CD4-positive, alpha-beta T cell treated with Interleukin-17A for 4 hours (primary cell): ENCODE measurements around the gene ENO3.

Source experiments
- DNase-seq: peaks from one replicate; pipeline ENCODE4 v3.0.0-alpha.2; 2020; ENCODE audit warnings: mixed read lengths

Gene ENO3

DNA sequence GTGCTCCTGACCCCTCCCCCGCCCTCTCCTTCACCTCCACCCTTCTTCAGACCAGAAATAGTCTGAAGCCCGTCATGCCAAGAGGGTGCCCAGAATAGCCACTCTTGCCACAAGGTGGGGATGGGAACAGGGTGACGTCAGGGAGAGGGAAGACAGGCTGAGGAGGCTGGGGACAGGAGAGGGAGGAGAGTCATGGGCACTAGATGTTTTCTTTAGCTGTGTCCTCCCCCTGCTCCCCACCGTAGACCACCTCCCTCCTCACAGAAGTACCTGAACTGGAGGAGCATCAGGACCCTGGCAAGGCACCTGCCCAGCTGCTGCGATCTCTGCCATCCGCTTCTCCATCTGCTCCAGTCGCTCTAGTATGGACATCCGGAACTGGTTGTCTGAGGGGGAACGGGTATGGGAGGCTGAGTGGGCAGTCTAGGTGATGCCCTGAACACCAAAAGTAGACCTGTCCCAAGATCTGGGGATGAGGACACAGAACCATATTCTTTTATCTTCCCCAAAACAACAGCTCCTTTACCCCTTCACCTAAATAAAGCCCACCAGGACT lies 23.3 kb downstream of the ENO3 start:
- no peak for DNase-seq

DNA sequence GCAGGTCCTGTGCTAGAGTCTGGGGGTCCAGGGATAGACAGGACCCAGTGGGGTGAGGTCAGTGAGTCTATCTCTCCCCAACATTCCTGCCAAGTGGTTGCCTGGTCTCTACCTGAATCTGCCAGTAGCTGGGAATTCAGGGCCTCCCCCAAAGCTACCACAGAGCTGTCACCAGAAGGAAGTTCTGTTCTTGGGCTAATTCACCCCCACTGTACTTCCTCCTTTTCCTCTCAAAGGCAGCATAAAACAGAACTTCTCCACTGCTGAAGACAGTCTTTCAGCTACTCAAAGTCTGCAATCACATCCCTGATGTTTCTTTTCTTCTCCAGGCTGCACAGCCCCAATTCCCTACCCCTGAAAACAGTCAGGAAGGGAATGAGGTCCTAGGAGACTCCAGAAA lies 27.8 kb downstream of the ENO3 start:
- DNase-seq: no peak

DNA sequence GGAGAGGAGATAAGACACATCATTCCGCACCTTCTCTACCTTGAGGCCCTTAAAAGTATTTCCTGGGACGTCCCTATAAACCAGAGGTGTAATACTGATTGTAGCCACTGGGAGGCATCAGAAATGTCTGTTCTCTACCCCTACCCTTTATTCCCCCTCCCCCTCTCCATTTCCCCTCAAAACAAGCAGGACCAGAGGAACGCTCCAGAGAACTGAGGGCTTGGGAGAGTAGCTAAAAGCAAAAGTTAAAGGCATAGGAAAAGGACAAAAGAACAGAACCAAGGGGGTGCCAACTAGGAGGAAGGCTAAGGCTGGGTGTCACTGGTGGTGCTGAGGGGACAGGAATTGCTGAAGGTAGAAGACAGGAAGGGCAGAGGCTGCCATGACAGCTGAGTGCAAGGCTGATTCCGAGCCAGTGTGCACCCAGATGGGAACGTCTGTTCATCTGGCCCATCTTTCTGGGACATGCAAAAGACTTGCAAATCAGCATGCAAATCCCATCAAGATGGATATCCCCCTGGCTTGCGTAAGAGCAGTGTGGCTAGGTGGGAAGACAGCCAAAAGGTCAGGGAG lies 29.8 kb downstream of the ENO3 start:
- peak; percentile 69 for DNase-seq

DNA sequence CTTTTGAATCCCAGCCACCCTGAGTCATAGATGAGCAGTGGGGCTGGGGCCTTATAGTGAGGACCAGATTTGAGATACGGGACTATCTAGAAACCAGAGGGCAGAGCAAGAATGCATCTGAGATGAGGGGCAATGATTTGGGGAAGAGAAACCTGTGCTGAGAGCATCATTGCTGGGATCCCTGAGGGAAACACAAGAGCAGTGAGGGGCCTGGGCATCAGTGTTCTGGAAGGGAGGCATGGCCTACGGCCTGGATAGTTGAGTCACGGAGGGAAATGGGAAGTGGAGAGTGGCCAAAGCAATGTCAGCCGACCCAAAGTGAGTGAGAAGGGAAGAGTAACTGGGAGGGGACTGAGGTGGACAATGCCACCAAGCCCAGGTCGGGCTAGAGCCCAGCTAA lies 31.4 kb downstream of the ENO3 start:
- no peak for DNase-seq

DNA sequence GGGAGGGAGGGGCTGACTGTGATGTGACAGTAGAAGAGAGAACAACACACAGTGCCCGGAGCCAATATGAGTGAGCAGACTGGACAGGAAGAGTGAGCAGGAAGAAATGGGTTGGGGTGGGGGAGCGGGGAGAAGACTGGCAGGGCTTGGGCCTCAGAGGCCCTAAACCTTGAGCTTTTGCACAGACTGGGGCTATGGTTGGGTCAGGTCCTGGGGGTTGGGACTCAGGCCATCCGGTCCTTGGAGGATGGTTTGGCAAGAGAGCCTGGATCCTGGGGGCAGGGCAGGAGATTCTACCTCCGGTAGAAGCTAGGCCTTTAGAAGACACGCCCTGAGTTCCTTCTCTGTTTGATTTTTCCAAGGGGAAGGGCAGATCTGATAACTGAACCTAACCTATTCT lies 35.5 kb downstream of the ENO3 start:
- DNase-seq: no peak

DNA sequence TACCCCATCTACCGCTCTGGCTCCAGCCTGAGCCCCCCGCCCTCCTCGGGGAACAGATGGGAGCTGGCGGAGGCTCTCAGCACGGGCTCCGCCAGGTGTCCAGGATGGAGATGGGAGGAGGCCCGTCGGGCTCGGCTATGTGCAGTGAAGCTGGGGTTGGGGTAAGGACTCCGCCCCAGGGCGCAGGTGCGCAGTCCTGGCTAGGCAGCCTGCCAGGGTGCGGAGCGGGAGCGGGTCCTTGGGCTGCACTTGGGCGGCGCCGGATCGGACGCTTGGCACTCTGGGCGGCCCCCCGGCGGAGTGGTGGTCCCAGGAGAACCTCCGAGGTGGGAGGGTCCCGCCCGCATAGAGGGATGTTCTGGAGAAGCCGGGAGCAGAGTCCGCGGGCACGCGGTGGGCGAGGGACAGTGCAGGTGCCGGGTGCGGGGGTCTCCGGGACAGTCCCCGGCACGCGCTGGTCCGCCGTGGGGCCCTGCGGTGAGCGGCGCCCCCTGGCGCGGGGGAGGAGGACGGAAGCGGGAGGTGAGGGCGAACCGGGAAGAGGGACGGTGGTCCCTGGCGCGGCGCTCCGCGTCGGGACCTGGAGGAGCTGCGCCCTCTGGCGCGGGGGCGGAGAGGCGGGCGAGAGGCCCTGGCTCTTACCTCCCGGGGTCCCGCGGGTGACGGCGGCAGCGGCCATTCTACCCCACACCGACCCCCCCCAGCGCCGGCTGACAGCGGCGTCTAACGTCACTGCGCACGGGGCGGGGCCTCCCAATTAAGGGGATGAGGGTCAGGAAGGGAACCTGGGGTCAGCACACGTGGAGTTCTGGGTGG lies 36.2 kb downstream of the ENO3 start, which contains the start of gene CAMTA2:
Gene CAMTA2 (minus strand): TSS at position 725 of the 816 bp plus-strand sequence. CDS start 1,453 bp downstream, outside the sequence.
- DNase-seq: peak; percentile 92

DNA sequence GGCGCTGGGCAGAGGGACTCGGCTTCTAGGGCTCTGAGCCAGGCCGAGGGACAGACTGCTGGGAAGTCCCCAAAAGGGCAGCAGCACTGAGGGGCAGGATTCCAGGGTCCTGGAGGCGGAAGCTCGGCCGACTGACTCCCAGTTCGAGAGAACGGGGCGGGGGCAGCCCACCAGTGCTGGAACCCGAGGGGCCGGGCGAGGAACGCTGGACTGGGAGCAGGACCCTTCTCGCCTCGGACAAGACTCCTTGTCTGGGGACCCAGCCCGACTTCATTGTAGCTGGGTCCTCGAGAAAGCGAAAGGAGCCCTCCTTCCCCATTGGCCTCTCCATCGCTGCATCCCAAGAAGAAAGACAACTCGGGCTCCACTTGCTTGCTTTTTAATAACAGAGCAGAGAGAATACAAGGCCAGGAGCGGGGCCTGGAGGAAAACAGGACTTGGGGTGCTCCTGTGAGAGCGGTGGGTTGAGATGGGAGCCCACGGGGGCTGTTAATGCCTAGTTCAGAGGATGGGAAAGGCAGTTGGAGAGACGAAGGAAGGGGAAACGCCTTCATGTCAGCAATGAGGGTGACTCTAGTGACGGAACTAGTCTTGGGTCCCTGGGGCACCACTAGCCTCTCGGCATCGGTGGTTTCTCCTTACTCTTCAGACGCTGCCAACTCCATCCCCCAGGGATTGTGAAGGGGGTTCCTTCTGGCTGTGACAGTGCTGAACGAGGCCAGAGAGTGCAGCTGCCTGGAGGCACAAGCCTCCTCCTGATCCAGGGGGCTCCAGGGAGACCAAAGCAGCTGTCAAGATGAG lies 37.0 kb downstream of the ENO3 start:
- DNase-seq: peak; percentile 13

DNA sequence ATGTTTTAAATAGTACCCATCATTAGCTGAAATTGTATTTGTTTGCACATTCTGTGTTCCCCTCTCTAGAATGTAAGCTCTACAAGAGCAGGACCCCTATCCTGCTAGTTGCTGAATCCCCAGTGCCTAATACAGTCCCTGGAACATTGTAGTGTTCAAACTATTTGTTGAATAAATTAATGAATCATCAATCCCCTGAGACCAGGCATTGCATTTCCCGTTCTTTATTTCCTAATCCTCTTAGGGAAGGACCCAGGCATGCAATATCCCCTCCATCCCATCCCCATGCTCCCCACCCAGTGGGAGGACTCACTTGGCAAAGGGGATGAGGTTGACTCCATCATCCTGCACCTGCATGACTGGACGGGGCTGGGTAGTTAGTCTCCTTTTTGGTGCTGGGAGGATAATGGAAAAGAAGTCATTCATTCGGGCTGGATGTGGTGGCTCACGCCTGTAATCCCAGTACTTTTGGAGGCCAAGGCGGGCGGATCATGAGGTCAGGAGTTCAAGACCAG lies 43.2 kb downstream of the ENO3 start:
- DNase-seq: no peak

DNA sequence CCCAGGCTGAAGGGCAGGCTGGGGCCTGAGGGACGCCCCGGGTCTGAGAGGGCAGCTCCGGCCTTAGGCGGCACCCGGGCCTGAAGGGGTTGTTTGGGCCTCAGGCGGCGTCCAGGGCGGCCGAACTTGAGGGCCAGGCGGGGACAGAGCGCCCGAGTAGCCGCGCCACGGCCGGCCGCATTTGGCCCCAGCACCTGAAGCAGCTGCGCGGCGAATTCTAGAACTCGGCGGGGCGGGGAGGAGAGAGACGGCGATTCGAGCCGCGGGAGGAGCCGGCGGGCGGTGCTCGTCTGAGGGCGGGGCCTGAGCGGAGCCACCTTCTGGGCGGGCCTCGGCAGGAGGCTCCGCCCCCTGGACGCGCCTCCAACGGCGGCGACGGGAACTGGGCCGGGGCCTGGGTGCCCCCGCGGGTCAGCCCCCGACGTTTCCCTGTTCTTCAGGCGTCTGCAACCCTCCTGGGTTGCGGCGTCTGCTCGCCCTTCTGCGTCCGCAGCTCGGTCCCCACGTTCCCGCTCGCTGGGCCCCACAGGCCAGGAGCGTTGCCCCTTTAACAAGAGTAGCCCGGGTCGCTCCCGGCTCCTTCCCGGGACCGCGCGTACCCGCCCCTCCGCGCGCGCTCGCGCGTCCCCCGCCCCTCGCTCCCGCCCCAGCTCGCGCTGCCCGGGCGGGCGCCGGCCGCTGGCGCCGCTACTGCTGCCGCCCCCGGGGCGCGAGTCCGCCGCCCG lies 46.5 kb downstream of the ENO3 start, which contains the start of the genes INCA1 and KIF1C:
Gene INCA1 (minus strand): TSS at position 221 of the 725 bp plus-strand sequence. CDS start 3,085 bp downstream, outside the sequence.
Gene KIF1C (plus strand): TSS at position 649 of the 725 bp plus-strand sequence. CDS start 2,297 bp downstream, outside the sequence.
- peak; percentile 93 for DNase-seq

DNA sequence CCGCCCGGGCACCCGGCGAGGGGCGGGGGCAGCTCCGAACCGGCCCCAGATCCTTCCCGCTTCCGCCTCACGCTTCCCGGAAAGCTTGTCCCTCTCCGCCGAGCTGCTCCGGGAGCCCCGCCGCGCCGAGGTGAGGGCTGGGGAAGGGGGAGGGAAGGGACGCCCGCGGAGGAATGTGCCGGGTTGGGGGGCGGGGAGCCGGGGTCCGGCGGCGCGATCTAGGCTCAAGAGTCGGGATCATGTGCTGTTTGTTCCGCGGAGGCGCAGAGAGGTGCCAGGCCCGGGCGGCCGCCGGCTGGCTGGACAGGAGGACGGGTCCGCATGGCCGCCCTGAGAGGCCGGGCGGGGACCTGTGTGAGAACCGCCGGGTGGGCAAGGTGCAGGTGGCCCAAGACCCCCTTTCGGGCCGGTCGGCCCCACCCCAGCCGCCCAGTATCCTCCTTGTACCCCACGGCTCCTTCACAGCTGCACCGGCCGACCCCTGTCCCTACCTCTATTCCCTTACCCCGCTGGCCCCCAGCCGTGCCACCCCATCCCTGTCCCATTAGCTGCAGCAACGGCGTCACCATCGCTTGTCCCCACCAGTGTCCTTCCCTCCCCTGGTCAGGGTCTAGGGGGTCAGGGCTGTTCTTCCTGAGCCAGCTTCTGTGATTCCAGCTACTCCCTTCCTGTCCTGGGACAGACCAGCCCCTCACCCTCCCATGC lies 47.3 kb downstream of the ENO3 start:
- DNase-seq: no peak

DNA sequence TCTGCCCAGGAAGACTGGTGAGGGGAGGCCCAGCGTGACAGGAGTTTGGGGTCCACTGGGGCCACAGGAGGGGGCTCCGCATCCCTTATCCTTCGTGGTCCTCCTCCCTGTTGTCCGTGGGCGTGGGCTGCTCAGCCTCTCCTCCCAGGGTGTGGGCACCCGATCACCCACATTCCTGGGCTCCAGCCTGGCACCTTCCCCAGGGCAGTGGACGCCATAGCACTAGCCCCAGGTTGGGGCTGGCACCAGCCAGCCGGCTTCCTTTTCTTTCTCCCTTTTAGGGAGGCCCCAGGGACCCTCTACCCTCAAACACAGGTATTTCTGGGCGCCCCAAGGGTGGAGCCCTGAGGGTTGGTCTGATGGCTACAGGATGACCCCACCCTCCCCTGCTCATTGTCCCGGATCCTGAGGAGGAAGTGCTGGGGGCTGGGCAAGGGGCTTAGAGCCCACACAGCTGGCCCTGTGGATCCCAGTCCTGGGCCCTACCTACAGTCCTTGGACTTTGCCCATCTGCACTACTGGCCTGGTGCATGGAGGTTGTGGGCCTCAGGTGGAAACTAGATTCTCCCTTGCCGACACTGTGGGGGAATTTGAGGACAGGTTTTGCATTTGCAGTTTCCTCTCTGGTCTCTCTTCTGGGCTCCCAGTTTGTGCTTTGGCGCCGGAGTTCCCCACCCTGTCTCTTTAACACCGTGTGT lies 48.0 kb downstream of the ENO3 start:
- DNase-seq: no peak

DNA sequence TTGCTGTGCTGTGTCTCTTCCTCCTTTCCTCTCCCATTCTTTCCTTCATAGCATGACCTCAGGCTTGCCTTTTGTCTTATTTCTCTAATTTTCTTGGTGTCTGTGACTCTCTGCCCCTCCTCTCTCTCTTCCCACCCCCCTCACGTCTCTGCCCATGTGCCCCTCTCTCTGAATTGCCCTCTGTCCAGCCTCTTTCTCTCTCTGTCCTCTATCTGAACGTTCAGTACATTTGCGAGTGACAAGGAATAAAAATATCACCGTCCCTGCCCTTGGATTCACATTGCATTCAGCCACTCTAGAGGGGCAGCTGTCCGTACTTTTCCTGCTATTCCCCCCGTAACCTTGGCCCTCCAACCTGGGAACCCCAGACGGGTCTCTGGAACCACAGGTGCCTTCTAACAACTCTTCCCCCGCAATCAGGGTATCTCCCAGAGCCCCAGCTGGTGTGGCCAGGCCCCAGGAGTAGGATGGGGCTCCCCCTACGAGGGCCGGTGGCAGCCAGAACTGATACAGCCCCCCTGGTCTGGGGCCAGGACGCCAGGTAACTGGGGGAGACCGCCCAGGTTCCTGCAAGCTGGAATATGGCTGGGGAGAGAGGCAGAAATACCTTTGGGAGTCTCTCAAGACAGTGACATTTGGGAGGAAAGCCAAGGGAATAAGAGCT lies 48.6 kb downstream of the ENO3 start:
- DNase-seq: no peak

DNA sequence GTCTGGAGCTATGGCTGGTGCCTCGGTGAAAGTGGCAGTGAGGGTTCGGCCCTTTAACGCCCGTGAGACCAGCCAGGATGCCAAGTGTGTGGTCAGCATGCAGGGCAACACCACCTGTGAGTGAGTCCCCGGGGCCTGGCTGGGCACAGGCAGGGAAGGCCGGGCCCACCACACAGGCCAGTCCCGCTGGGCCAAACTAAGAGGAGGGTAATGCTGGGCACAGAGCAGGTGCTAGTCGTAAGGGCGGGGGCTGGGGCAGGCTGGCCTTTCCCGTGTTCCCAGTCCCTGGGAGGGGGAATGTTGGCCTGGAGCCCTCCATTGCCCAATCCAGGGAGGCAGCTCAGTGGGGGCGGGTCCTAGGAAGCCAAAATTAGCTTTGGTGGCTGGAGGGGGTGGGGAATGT lies 49.3 kb downstream of the ENO3 start:
- no peak for DNase-seq

DNA sequence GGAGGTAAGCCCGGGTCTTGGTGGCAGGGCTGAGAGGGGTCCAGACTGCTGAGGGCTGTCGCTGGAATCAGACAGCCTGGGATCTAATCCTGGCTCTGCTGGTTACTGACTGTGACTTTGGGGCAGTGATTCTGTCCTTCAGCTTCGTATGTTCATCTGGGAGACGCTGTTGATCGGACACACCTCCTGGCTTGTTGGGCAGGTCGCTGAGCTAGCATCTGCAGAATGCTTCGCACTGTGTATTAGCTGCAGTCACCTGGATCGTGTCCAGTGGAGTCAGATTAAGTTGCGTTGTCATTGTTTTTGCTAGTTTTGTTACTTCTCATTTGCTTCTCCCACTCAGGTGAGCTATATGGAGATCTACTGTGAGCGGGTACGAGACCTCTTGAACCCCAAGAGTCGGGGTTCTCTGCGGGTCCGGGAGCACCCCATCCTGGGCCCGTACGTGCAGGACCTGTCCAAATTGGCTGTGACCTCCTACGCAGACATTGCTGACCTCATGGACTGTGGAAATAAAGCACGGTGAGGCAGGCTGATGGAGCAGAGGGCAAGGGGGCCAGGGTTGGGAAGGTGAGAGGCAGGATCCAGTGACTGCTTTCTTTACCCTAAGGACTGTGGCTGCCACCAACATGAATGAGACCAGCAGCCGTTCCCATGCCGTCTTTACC lies 51.3 kb downstream of the ENO3 start:
- no peak for DNase-seq

DNA sequence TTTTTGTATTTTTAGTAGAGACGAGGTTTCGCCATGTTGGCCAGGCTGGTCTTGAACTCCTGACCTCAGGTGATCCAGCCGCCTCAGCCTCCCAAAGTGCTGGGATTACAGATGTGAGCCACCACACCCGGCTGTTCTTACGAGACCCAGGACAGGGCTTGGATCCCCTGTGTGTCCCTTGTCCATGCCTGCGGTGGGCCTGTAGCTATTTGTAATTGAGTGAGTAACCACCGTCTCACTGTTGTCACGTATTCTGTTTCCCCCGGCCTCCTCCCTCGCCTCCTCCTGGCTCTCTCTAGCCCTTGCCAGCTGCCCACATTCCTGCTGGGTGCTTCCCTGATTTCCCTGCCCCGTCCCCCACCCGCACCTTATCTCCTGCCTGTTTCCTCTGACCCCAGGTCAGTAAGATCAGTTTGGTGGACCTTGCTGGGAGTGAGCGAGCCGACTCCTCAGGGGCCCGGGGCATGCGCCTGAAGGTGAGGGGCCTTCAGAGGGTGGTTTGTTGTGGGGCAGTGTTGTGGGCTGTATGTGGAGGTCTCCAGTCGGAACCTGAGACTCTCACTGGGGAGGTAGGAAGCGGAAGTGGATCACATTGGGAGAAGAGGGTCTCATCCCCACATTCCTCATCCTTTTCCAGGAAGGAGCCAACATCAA lies 52.4 kb downstream of the ENO3 start:
- DNase-seq: no peak
